Measurements from ENCODE around the gene BCKDHB. TPM values are rescaled to one million over a fixed set of nuclear protein-coding genes. Genes with fewer than 3 reads are reported as not detected.

The BCKDHB gene
- total and polyA plus RNA-seq, 2 of the 4 experiments (the other 2 are of a cell fraction): 11.2 to 11.8 TPM

DNA sequence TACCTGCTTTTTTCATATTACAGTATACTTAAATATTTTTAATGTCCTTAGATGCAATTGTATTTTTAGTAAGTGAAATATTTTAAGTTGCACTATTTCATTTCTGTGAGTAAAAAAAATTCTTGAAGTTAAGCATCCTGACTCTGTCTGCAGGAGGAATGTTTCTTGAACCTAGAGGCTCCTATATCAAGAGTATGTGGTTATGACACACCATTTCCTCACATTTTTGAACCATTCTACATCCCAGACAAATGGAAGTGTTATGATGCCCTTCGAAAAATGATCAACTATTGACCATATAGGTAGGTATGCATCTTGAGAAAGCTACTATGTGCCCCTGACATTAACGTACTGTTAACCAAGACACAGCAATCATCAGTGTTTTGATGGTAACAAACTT lies 237.0 kb downstream of the BCKDHB start:
- CTCF ChIA-PET: no interaction called here

More for the DNA sequence above, 237.0 kb downstream of the BCKDHB start:
- Histone ChIP-seq H2BK20ac (ENCODE audit: low read depth, low read length) (no peak overlapping the region), H3K36me3 (ENCODE audit: control insufficient read depth, insufficient read depth, low read length) (no peaks in the 10 kb centered on the region), H3K9me3 (ENCODE audit: control insufficient read depth, insufficient read depth, low read length) (no peaks in the 10 kb centered on the region), H3K18ac (ENCODE audit: low read depth, low read length) (no peak overlapping the region), H3K4ac (ENCODE audit: low read depth, low read length) (no peak overlapping the region), H4K5ac (ENCODE audit: low read depth, low read length) (no peak overlapping the region), H2AK5ac (ENCODE audit: low read depth, low read length) (no peak overlapping the region), H2AFZ (replicated peaks; ENCODE audit: low read length, poor library complexity) (no peak overlapping the region), H3K27me3 (ENCODE audit: control insufficient read depth, insufficient read depth, low read length) (no peaks in the 10 kb centered on the region), H4K20me1 (ENCODE audit: insufficient read depth, low read length) (no peaks in the 10 kb centered on the region), H3K4me1 (ENCODE audit: control insufficient read depth, insufficient read depth, low read length) (0 out of 2 replicates have a peak, but pooled peaks cover 2% of the 10 kb centered on the region), H3K4me3 (ENCODE audit: insufficient read depth, low read depth, low read length) (no peak overlapping the region), H3K9ac (ENCODE audit: low read depth, low read length) (no peak overlapping the region), H3K4me2 (ENCODE audit: low read depth, low read length) (no peak overlapping the region), H2AK9ac (replicated peaks; ENCODE audit: low read depth, low read length, poor library complexity) (no peak overlapping the region), H4K8ac (ENCODE audit: low read depth in 2 of 2, low read length in 2 of 2) (no peak overlapping the region), H3K9me1 (ENCODE audit: insufficient read depth, low read length) (no peaks in the 10 kb centered on the region), H2BK15ac (ENCODE audit: low read depth, low read length) (no peak overlapping the region), H2BK120ac (ENCODE audit: low read depth, low read length) (no peak overlapping the region), H3K79me1 (ENCODE audit: low read depth in 1 of 2, low read length in 2 of 2) (no peaks in the 10 kb centered on the region), H4K91ac (ENCODE audit: insufficient read depth, low read depth, low read length) (no peak overlapping the region), H3K27ac (ENCODE audit: insufficient read depth, low read length) (no peak overlapping the region), H3K14ac (replicated peaks; ENCODE audit: low read depth, low read length) (no peak overlapping the region), H2BK5ac (ENCODE audit: low read depth, low read length, poor library complexity, severe bottlenecking) (no peak overlapping the region), H3K56ac (ENCODE audit: extremely low read depth, insufficient read depth, low read length) (no peak overlapping the region), H3K23ac (ENCODE audit: low read depth, low read length) (no peak overlapping the region)
- POLR2A ChIA-PET (ENCODE audit: unreplicated experiment): no interaction called here
- no CpG with 5 or more reads among the region's 2 CpGs for WGBS, 2 experiments (ENCODE audit: extremely low coverage in 2 of 2, insufficient read length in 1 of 2)
- in situ Hi-C loops (cut with MboI; ENCODE audit: low sequenced_read_pairs): no loop called here
- peak; percentile 61 for DNase-seq
- no peak for TF ChIP-seq NFE2L2 (IDR thresholded peaks at IDR 0.05; ENCODE audit: low read depth, low read length)
- TF ChIP-seq CEBPB (IDR thresholded peaks at IDR 0.05; ENCODE audit: low read depth, low read length): no peak
- dilution Hi-C loops (cut with HindIII; ENCODE audit: low sequenced_read_pairs, unreplicated experiment): no loop called here
- intact Hi-C loops (cut with micrococcal nuclease): no loop called here
- no peak for ATAC-seq (ENCODE audit: low read depth)
- BruUV-seq (replicated peaks): no TSS peak

Data from IMR-90 (cell line).